LHCN-M2 (cell line): ENCODE data around the gene POLR2E. TPM values are rescaled to one million over a fixed set of nuclear protein-coding genes. Genes with fewer than 3 reads are reported as not detected.
"Not testable (repeated sequence)": the region's sequence is repeated elsewhere in the genome, so short reads cannot be mapped to it uniquely, and the experiment has no call there.

Experiments
- DNase-seq: peaks from one replicate; pipeline ENCODE4 v3.0.0-alpha.2; 2012; ENCODE audit warnings: low read depth
- polyA plus RNA-seq: library from polyadenylated mRNA; unstranded; fragments of >200 nt; gene quantifications from one replicate; pipeline ENCODE4 v1.2.1, GENCODE V29; 2012; ENCODE audit warnings: missing spikeins
- total RNA-seq: library from RNA; depleted of rRNA; stranded (reverse); fragments of >200 nt; gene quantifications from 2 replicates; pipeline ENCODE4 v1.2.3, GENCODE V29; 2014; rRNA removed

Gene POLR2E
- total RNA-seq, result 277 and 355 TPM in 2 replicates
- 341 TPM for polyA plus RNA-seq

DNA sequence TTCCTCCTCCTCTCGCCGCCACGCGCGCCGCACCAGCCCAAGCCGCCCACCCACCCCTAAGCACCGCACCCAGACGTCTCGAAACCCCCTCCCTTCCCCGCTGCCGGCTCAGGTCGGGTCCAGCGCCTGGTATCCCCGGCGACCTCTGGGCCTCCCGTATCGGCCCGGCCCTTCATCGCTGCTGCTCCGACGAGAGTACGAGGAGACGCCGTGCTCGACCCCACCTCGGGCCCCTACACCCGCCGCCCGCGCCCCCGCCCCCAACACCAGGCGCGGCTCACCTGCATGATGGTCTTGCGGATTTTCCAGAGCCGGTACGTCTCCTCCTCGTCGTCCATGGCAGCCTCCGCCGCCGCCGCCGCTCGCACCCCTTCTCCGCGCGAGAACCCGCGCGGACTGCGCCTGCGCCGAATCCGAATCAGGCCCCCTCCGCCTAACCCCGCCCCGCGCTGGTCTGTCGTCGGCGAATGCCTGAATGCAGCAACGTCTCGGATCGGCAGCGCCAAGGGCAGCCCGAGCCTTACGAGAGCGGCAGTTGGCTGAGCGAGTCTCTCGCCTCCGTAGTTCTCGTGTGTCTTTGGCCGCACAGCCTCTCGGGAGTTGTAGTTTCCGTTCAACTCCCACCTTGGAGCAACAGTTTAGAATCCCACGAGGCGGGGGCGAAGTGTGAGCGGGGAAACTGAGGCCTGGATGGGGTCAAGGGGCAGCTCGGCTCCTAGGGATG is at the start of gene POLR2E:
TSS of gene POLR2E (minus strand) at position 398 of the 724 bp plus-strand sequence. CDS start at position 338, 60 bp downstream.
- DNase-seq, result peak; percentile 97

DNA sequence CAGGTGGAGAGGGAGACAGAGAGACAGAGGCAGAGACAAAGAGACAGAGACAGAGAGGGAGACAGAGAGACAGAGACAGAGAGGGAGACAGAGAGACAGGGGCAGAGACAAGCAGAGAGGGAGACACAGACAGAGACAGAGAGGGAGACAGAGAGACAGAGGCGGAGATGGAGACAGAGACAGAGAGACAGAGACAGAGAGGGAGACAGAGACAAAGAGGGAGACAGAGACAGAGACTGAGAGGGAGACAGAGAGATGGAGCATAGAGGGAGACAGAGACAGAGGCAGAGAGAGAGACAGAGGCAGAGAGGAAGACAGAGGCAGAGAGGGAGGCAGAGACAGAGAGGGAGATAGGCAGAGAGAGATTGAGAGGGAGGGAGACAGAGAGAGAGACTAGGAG is 49.6 kb upstream of the POLR2E start:
- DNase-seq, result no peak

DNA sequence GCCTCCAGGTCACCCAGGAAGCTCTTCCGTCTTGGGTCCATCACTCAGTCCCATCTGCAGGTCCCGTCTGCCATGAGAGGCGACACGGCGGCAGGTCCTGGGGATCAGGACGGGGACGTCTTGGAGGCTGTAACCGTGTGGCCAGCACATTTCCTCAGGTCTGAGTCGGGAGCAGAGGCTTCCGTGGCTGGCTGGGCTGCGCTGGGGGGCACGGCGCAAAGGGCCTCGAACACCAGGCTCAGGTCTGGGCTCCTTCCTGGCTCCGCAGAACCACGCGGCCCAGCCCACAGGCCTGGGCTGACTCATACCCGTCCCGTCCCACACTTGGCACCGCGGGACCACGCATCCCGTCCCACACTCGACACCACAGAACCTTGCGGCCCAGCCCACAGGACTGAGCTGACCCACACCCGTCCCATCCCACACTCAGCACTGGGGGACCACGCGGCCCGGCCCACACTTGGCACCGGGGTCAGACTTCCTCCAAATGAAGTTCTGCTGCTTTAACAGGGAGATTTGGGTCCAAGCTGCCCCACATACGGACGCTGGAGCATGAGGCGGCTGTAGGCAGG is 48.7 kb upstream of the POLR2E start:
- no peak for DNase-seq

DNA sequence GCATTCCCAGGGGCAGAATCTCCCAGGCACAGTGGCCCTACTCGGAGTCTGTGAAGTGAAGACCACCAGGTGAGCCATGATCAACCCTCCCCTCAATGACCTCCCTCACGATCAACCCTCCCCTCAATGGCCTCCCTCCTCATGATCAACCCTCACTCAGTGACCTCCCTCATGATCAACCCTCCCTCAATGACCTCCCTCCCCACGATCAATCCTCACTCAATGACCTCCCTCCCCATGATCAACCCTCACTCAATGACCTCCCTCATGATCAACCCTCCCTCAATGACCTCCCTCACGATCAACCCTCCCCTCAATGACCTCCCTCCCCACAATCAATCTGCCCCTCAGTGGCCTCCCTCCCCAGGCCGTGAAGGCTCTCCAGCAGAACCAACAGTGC is 46.8 kb upstream of the POLR2E start:
- no peak for DNase-seq

DNA sequence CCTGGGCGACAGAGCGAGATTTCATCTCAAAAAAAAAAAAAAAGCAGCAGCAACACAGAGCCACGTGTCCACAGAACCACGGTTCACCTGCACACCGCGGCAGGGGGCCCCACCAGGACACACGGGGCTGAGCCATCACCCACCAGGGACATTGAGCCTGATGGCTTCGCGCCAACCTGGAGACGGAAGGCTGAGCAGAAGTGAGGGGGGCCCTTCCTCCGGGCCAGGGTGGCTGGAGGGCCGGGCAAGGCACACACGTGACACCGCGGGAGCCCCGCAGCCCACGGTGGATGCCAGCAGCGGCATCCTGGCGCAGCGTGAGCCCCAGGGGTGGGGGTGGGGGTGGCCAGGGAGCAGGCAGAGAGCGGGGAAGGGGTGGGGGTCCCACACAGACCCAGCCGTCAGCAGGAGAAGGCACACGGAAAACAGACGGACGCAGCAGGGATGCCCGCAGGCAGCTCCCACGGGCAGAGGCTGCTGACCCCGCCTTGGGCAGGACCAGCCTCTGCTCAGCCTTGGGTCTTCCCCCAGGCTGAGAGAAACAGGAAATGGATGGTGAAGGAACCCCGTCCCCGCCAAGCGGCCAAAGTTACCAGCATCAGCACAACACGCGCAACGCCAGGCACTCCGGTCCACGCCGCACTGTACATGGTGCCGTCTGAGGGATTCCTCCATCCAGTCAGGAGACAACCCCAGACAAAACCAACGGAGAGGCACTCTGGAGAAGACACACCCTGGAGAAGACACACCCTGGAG is 45.3 kb upstream of the POLR2E start:
- DNase-seq, result no peak

DNA sequence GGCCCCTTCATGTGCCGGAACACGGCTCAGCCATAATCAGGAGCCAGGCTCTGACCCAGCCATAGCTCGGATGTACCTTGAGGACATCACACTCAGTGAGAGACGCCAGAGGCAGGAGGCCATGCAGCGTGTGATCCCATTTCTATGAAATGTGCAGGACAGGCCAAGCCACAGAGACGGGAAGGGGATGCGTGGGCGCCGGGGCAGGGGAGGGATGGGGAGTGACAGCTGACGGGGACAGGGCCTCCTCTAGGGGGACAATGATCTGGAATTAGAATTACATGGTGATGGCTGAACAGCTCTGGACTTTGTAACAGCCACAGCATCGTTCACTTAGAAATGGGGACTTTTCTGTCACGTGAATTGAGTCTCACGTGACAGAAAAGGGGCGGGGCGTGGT is 44.0 kb upstream of the POLR2E start:
- DNase-seq, result no peak

DNA sequence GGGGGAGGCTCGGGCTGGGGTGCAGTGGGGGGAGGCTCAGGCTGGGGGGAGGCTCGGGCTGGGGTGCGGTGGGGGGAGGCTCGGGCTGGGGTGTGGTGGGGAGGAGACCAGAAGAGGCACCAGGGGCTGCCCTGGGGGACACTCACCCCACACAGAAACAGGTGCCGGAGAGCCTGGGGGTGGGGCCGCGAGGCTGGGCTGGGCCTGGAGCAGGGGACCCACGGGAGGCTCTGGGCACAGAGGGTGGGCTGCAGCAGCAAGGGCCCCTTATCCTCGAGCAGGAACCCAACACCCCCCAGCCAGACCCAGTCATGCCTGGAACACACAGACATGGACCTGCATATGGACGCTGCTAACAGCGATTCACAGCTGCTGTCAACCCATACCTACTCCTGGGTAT is 42.9 kb upstream of the POLR2E start:
- DNase-seq, result no peak

DNA sequence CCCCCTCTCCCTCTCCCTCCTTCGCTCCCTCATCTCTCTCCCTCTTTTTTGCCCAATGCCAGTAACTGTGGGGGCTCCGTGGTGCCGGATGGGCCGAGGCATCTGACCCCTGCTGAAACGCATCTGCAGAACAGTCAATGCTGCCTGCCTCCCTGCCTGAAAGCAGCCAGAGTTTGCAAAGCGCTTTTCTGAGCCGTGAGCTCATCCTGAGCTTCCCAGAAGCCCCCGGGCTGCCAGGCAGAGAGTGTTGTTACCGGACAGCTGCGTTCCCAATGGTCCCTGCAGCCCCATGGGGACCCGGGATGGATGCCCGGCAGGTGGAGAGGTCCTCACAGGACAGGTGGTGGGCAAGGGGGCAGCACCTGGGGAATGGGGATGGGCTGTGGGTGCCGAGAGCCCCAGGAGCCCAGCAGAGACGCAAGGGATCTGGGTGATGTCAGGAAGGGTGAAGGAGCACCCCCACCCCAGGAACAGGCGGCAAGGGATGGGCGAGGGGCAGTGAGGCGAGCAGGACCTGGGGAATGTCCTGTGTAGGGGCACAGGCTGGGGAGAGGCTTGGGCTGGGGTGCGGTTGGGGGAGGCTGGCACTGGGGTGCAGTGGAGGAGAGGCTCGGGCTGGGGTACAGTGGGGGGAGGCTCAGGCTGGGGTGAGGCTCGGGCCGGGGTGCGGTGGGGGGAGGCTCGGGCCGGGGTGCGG is 41.6 kb upstream of the POLR2E start:
- no peak for DNase-seq

DNA sequence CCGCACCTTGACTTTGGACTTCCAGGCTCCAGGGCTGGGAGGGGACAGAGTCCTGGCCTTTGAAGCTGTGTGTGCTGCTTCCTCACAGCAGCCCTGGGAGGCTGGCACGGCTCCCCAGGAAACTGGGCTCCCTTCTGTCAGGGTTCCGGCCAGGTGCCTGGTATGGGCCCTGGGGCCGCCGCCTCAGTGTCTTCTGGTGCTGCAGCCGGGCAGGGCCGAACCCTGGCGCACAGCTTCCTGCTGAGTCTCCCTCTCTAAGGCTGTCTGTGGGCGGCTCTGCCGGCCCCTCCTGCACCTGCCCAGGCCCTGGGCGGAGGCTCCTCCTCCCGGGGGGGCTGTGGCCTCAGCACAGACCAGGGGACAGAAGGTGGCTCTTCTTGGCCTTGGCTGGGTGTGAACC is 41.0 kb upstream of the POLR2E start:
- DNase-seq, result no peak

DNA sequence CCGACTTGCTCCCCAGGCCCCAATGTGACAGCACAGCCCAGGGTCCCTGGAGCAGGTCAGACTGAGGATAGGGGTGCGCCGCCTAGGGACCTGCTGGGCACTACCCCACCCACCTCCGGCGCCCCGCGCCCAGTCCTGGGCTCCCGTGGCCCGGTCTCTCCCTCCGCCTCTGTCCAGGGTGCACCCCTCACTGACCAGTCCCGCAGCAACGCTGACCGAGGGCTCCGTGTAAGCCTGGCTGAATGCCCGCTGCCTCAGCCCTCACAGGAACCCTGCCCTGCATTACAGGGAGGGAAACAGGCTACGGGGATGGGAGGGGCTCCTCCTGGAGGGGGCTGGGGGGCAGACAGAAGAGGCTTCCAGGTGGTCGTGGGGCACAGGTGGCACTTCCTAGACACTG is 40.3 kb upstream of the POLR2E start:
- DNase-seq, result no peak

DNA sequence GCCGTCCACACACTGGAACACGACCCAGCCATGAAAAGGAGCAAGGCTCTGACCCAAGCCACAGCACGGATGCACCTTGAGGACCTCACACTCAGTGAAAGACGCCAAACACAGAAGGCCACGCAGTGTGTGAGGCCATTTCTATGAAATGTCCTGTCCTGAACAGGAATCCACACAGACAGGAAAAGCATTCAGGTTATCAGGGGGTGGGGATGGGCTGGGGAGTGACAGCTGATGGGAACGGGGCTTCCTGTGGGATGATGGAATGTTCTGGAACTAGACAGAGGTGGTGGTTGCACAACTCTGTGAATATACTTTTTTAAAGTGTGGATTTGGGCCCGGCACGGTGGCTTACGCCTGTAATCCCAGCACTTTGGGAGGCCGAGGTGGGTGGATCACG is 39.3 kb upstream of the POLR2E start:
- DNase-seq, result peak; percentile 31

DNA sequence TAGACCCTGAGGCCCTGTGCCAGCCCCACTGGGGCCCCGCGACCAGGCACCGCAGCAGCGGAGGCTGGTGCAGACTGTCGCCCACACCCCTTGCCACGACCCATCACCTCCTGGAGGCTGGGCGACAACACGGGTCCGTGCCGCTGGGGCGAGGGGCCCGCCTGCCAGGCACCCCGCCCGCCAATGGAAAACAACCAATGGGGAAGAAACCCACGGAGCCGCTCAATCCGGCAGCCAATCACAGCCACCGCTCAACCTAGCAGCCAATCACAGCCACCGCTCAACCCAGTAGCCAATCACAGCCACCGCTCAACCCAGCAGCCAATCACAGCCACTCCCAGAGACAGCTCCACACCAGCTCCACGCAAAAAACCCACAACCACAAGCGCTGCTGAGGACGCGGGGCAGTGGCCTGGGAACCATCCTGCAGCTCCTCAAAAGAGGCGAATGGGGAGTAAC is 38.3 kb upstream of the POLR2E start:
- peak; percentile 25 for DNase-seq

DNA sequence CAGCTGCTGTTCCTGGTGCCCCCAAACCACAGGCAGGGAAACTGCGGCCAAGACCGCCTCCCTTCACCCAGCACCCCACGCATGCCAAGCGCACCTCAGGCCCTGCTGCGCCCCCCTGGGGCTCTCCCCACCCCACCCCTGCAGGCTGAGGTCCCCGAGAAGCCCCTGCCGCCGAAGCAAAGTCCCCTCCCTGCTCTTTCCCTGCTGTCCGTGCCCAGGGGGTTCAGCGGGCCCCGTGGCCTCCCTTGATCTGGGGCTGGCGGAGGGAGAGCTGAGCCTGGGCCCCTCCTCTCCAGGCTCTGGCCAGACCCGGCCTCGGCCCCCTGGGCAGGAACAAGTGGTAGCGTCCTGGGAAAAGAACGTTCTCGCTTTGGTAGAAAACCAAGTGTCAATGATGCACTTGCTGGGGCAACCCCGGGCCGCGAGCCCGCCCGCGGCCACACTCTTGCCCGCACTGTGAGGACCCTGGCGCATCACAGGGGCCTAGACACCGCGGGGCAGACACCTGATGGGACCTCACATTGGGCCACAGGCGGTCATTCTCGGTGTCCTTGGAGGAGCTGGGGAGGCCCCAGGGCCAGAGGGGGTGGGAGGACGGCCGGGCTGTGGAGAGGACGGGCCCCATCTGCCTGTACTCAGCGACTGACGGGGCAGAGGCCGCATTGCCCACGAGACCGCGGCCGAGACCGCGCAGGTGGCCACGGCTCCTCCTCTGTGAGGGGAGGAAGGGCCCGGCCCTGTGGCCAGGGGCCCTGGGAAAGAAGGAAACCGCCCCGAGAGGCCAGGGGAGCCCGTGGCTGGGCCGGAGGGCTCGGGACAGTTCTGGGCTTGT is 37.6 kb upstream of the POLR2E start:
- DNase-seq, result no peak

DNA sequence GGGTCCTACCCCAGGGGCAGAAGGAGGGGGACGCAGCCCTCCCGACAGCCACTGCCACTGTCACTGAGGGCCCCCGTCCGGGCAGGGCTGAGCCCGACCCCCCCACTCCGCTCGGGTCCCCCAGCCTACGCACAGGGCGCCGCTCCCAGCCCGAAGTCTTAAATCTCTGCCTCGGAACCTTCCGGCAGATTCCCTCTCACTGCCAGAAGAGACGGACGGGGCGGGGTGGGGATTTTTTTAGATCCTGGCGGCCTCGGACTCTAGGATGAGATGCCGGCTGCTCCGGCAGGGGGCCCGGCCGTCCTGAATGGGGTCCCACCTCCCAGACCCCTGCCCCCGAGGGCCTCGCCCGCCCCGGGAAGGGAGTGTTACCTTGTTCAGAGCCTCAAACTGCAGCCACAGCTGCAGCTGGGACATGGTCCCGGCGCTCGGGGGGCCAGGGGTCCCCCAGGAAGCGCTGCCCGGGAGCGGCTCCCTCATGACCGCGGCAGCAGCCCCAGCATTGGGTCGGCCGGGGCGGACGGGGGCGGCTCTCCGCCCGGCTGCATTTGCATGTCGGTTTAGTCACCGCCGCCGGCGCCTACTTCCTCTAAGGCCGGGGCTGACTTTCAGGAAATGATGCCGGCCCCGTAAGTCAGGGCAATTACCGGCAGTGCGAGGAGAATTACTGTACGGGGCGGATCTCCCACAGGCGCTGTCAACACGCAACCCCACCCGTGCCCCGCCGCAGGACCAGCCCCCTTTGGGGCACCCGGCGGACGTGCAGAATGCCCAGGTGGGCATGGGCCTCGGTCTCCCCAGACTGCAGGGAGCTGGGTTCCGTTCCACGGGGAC is 36.8 kb upstream of the POLR2E start:
- peak; percentile 81 for DNase-seq

DNA sequence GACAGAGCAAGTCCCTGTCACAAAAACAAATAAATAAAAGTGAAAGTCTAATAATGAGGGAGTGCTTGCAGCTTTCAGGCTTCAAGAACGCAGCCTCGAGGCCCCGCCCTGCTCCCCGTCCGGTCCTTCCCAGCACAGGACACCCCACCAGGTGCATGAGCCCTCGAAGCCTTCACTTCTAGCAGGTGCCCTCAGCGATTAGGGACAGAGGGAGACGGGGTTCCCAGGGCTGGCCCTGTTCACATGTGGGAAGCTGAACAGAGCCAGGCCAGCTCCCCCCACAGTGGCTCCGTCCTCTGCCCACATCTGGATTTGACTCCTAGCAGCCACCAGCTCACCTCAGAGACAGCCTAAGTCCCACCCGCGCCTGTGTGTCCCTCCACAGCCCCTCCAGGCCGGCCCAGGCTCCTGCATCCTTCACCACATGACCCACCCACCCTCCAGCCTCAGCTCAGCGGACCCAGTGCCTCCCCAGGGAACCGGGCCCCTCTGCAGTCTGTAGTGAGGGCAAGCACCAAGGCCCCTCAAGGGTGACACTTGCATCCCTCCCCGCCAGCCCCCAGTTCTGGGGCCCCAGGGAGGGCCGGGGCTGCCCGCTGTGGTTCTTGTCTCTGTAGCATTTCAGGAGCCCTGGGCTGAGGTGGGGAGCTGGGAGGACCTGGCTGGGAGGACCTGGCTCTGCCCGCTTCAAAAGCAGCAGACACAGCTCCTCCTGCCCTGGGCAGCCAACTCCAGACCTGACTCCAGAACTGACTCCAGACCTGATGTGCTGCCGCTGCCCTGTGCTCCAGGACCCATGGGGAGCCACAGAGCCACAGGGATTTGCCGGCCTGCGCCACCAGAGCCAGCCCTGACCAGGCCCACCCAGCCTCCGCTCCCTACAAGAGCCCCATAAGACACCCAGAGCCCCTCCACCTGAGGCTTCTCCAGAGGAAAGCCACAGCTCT is 35.9 kb upstream of the POLR2E start:
- no peak for DNase-seq

DNA sequence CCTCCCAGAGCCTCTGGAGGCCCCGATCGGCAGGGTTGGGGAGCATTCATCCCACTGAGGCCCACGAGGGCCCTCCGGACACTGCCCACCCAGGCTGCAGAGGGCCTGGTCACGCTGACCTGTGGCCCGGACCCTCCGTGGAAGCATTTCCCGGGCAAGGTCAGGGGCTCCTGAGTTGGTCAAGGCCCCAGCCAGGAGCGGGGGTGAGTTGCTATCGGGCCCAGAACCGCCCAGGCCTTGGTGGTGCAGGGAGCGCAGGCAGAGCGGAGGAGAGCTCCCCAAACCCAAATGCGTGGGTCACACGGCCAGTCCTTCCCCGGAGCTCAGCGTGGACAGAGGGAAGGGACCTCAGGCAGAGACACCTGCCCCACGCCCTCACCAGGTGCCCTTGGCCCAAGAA is 34.4 kb upstream of the POLR2E start:
- DNase-seq, result no peak

DNA sequence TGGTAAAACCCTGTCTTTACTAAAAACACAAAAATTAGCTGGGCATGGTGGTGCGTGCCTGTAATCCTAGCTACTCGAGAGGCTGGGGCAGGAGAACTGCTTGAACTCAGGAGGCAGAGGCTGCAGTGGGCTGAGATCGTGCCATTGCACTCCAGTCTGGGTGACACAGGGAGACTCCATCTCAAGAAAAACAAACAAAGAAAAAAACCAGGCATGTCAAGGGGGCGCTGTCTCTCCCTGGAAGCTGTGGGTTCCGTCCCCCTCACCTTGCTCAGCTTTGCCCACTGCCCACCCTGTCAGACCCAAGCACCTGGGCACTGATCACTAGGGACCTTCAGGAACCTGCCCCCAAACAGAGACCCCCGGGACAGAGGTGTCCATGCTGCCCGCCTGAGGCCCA is 33.9 kb upstream of the POLR2E start:
- not testable (repeated sequence) for DNase-seq

DNA sequence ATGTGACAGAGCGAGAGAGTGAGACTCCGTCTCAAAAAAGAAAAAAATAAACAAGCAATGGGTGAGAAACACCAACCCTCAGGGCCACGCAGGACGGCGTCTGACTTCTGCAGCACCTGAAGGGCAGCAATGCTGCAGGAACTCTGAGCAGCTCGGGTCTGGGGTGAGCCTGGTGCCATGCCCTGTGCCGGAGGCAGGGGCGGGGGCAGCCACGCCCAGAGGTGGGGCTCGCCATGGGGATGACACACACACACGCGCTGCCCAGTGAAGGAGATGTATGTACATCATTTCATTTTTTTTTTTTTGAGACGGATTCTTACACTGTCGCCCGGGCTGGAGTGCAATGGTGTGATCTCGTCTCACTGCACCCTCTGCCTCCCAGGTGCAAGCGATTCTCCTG is 32.9 kb upstream of the POLR2E start:
- DNase-seq, result no peak
